DND-41 (cell line): ENCODE measurements around the gene PWWP2B.

Experiments
- EZH2 ChIP-seq: IDR thresholded peaks from 3 replicates; pipeline ENCODE4 v1.6.1; 2012; ENCODE audit warnings: borderline replicate concordance, low read depth, mild to moderate bottlenecking, moderate library complexity, low read length, inconsistent platforms; ENCODE audit not compliant: severe bottlenecking
- TF ChIP-seq, protein P1 (sequence below): IDR thresholded peaks from 2 replicates; pipeline ENCODE4 v1.5.1; 2012; ENCODE audit warnings: borderline replicate concordance, low read length, moderate library complexity, mild to moderate bottlenecking; ENCODE audit not compliant: poor library complexity, severe bottlenecking; ENCODE audit errors: extremely low read depth

DNA sequence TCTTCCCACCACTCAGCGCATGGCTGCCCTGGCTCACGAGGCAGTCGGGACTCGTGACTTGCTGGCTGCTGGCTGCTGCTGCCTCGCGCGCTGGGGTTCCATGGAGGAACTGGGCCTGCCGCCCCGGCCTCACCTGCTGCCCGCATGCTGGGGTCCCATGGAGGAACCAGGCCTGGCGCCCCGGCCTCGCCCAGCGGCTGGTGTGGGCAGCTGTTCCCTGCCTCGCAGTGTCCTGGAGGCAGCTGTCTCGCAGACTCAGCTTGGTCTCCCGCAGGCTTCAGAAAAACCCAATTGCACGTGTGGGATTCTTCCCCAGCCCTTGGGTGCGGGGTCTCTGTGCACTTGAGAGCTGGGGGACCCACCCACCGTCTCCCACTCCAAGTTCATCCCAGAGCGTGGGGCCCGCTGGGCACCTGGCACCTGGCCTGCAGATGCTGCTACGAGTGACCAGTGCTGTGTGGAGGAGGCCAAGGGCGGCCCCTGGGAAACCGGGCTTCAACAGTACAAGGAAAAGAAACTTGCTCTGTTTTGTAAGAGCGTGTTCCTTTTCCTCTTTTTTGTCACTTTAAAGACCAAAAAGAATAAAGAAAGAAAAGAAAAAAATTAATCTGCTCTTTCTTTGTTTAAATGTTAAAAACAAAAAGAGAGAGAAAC is 20.4 kb downstream of the PWWP2B start:
- TF ChIP-seq, protein P1, sequence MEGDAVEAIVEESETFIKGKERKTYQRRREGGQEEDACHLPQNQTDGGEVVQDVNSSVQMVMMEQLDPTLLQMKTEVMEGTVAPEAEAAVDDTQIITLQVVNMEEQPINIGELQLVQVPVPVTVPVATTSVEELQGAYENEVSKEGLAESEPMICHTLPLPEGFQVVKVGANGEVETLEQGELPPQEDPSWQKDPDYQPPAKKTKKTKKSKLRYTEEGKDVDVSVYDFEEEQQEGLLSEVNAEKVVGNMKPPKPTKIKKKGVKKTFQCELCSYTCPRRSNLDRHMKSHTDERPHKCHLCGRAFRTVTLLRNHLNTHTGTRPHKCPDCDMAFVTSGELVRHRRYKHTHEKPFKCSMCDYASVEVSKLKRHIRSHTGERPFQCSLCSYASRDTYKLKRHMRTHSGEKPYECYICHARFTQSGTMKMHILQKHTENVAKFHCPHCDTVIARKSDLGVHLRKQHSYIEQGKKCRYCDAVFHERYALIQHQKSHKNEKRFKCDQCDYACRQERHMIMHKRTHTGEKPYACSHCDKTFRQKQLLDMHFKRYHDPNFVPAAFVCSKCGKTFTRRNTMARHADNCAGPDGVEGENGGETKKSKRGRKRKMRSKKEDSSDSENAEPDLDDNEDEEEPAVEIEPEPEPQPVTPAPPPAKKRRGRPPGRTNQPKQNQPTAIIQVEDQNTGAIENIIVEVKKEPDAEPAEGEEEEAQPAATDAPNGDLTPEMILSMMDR: no peak
- TF ChIP-seq EZH2: no peak
